Activated CD8-positive, alpha-beta T cell treated with anti-CD3 and anti-CD28 coated beads for 36 hours (primary cell): Measurements from ENCODE around the gene PANK4. TPM values are rescaled to one million over a fixed set of nuclear protein-coding genes. Genes with fewer than 3 reads are reported as not detected.
A peak's percentile ranks its signal among the peaks of the same experiment; 100 is the strongest.

Experiments used
- ATAC-seq: fragments of 200-7000 bp; cut with Tn5 transposase; one replicate; pipeline ENCODE4 v1.10.0; 2021; ENCODE audit warnings: mild to moderate bottlenecking, moderate library complexity
- CTCF ChIA-PET: fragments of 350-600 bp; sonication (Branson Sonifier 250); formaldehyde crosslinking; loops from one replicate; lab custom pipeline; 2021; ENCODE audit warnings: antibody characterized with exemption; lab: Charles Lee
- POLR2A ChIA-PET: fragments of 350-600 bp; sonication (Branson Sonifier 250); formaldehyde crosslinking; loops from one replicate; lab custom pipeline; 2021; ENCODE audit warnings: antibody characterized with exemption; lab: Charles Lee
- DNase-seq: peaks from one replicate; pipeline ENCODE4 v3.0.0-alpha.2; 2020
- H3K27ac Mint-ChIP-seq: one replicate; pipeline ENCODE4 v1.8.0; 2021; ENCODE audit warnings: mild to moderate bottlenecking, mixed read lengths
- H3K27me3 Mint-ChIP-seq: one replicate; pipeline ENCODE4 v1.8.0; 2021; ENCODE audit warnings: mixed read lengths
- H3K36me3 Mint-ChIP-seq: one replicate; pipeline ENCODE4 v1.8.0; 2021; ENCODE audit warnings: low read depth, mixed read lengths
- H3K4me1 Mint-ChIP-seq: one replicate; pipeline ENCODE4 v1.8.0; 2021; ENCODE audit warnings: low read depth, mixed read lengths
- H3K4me3 Mint-ChIP-seq: one replicate; pipeline ENCODE4 v1.8.0; 2021; ENCODE audit warnings: mild to moderate bottlenecking, moderate library complexity, mixed read lengths
- H3K9me3 Mint-ChIP-seq: one replicate; pipeline ENCODE4 v1.8.0; 2021; ENCODE audit warnings: mixed read lengths
- intact Hi-C: fragments of 100-400 bp; cut with micrococcal nuclease; formaldehyde crosslinking; loops from one replicate; pipeline ENCODE4 v1.10.0; 2022
- total RNA-seq, 2 experiments: library from RNA; stranded (reverse); gene quantifications; one replicate each; pipeline ENCODE4 v1.2.3, GENCODE V29; 2021
- TF ChIP-seq, protein P1 (sequence below): fragments of 200-600 bp; IDR thresholded peaks from one replicate; pipeline ENCODE4 v1.8.0; 2022; ENCODE audit warnings: antibody characterized with exemption, mild to moderate bottlenecking

The PANK4 gene
- total RNA-seq, 2 experiments from 2014 or later, result 39.0 to 40.6 TPM

- ChIA-PET CTCF (interaction anchor here (0.7 to 2.6 kb wide), 10 partner anchors 9 to 147 kb away, joined by 3 to 16 read pairs (median 4); no protein-coding TSS in a partner anchor), POLR2A (interaction anchor here (1.0 to 5.8 kb wide), 4 partner anchors 9 to 23 kb away, joined by 3 to 43 read pairs (median 16); partner anchors contain the start of gene PRXL2B)
- Mint-ChIP-seq H3K36me3 (peaks cover 22% of the 10 kb centered on the region), H3K4me3 (no peak overlapping the region), H3K27ac (no peak overlapping the region), H3K9me3 (no peaks in the 10 kb centered on the region), H3K27me3 (no peaks in the 10 kb centered on the region), H3K4me1 (peaks cover 19% of the 10 kb centered on the region)
- peak; percentile 65 for ATAC-seq
- intact Hi-C loops, result no loop called here
- TF ChIP-seq, protein P1, sequence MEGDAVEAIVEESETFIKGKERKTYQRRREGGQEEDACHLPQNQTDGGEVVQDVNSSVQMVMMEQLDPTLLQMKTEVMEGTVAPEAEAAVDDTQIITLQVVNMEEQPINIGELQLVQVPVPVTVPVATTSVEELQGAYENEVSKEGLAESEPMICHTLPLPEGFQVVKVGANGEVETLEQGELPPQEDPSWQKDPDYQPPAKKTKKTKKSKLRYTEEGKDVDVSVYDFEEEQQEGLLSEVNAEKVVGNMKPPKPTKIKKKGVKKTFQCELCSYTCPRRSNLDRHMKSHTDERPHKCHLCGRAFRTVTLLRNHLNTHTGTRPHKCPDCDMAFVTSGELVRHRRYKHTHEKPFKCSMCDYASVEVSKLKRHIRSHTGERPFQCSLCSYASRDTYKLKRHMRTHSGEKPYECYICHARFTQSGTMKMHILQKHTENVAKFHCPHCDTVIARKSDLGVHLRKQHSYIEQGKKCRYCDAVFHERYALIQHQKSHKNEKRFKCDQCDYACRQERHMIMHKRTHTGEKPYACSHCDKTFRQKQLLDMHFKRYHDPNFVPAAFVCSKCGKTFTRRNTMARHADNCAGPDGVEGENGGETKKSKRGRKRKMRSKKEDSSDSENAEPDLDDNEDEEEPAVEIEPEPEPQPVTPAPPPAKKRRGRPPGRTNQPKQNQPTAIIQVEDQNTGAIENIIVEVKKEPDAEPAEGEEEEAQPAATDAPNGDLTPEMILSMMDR, result peak; percentile 75
- DNase-seq, result peak; percentile 49
These were observed 35.8 kb upstream of the PANK4 start for GRCh38 chr1:2561898-2562895.

GRCh38 chr1:2561446-2561845 is 35.0 kb upstream of the PANK4 start:
- intact Hi-C loops, result no loop called here
- Mint-ChIP-seq H3K4me3 (no peak overlapping the region), H3K27me3 (no peaks in the 10 kb centered on the region), H3K9me3 (no peaks in the 10 kb centered on the region), H3K27ac (peak overlapping the region; percentile 72), H3K36me3 (peaks cover 27% of the 10 kb centered on the region), H3K4me1 (peaks cover 19% of the 10 kb centered on the region)
- ATAC-seq (no peak), DNase-seq (no peak)
- CTCF ChIA-PET, result interaction anchor here (0.7 to 2.6 kb wide), 10 partner anchors 9 to 146 kb away, joined by 3 to 16 read pairs (median 4); no protein-coding TSS in a partner anchor
- POLR2A ChIA-PET, result interaction anchor here (1.6 to 5.8 kb wide), 3 partner anchors 10 to 24 kb away, joined by 8 to 43 read pairs (median 26); partner anchors contain the start of gene PRXL2B
- TF ChIP-seq, protein P1, result no peak

- no peak for ATAC-seq
- CTCF ChIA-PET, result interaction anchor here (1.4 to 2.6 kb wide), 3 partner anchors 10 to 17 kb away, joined by 3 to 16 read pairs (median 11); no protein-coding TSS in a partner anchor
- intact Hi-C loops, result no loop called here
- POLR2A ChIA-PET, result interaction anchor here (1.6 to 5.8 kb wide), 3 partner anchors 11 to 24 kb away, joined by 8 to 43 read pairs (median 26); partner anchors contain the start of gene PRXL2B
- H3K27ac Mint-ChIP-seq, result peak overlapping the region; percentile 49
- H3K27me3 Mint-ChIP-seq, result no peaks in the 10 kb centered on the region
- peaks cover 19% of the 10 kb centered on the region for H3K4me1 Mint-ChIP-seq
- no peak for DNase-seq
- TF ChIP-seq, protein P1, result no peak
- no peaks in the 10 kb centered on the region for H3K9me3 Mint-ChIP-seq
- H3K4me3 Mint-ChIP-seq, result no peak overlapping the region
- peaks cover 29% of the 10 kb centered on the region for H3K36me3 Mint-ChIP-seq
These were observed 34.1 kb upstream of the PANK4 start for GRCh38 chr1:2560299-2561073.

- TF ChIP-seq, protein P1, result no peak
- DNase-seq, result no peak
- H3K36me3 Mint-ChIP-seq, result peaks cover 32% of the 10 kb centered on the region
- no peak overlapping the region for H3K27ac Mint-ChIP-seq
- no peak for ATAC-seq
- H3K4me1 Mint-ChIP-seq, result peaks cover 22% of the 10 kb centered on the region
- CTCF ChIA-PET, result interaction anchor here (2.6 kb wide), 1 partner anchor 18 kb away, joined by 11 read pairs; no protein-coding TSS in a partner anchor
- no peaks in the 10 kb centered on the region for H3K9me3 Mint-ChIP-seq
- POLR2A ChIA-PET, result interaction anchor here (1.6 to 5.8 kb wide), 6 partner anchors 11 to 25 kb away, joined by 8 to 100 read pairs (median 30); partner anchors contain the start of gene PRXL2B
- H3K27me3 Mint-ChIP-seq, result no peaks in the 10 kb centered on the region
- intact Hi-C loops, result loop anchor here (10.0 kb wide), 1 partner anchor 85 kb away; no protein-coding TSS in a partner anchor
- no peak overlapping the region for H3K4me3 Mint-ChIP-seq
These were observed 33.3 kb upstream of the PANK4 start for GRCh38 chr1:2559509-2560298.
